GM19467 (cell line): ENCODE data around the gene RANBP2.
"Not testable (repeated sequence)": the region's sequence is repeated elsewhere in the genome, so short reads cannot be mapped to it uniquely, and the experiment has no call there.

ENCODE experiments used
- ATAC-seq: cut with Tn5 transposase; IDR thresholded peaks from one replicate; pipeline ENCODE4 v1.9.1; 2021; ENCODE audit warnings: mild to moderate bottlenecking, moderate library complexity; ENCODE audit not compliant: unreplicated experiment

The RANBP2 gene

GRCh38 chr2:108767859-108768258 is 48.6 kb downstream of the RANBP2 start:
- not testable (repeated sequence) for ATAC-seq

- ATAC-seq = no peak
Observed at GRCh38 chr2:108776475-108776874, 57.2 kb downstream of the RANBP2 start.

- no peak for ATAC-seq
Observed at GRCh38 chr2:108778857-108779256, 59.6 kb downstream of the RANBP2 start.

- ATAC-seq = no peak
Observed at GRCh38 chr2:108786008-108786353, 66.7 kb downstream of the RANBP2 start.

- ATAC-seq = peak; percentile 93
Observed at GRCh38 chr2:108786354-108787215, 67.3 kb downstream of the RANBP2 start, which contains the start of gene CCDC138. CCDC138 (plus strand) TSS chr2:108786771; CDS start chr2:108786823, 52 bp downstream.

GRCh38 chr2:108787216-108787541 is 67.9 kb downstream of the RANBP2 start:
- ATAC-seq = no peak

GRCh38 chr2:108803045-108803736 is 83.9 kb downstream of the RANBP2 start:
- no peak for ATAC-seq

GRCh38 chr2:108805032-108805431 is 85.8 kb downstream of the RANBP2 start:
- ATAC-seq = no peak

- no peak for ATAC-seq
Observed at GRCh38 chr2:108805782-108806181, 86.5 kb downstream of the RANBP2 start.

GRCh38 chr2:108806371-108807113 is 87.3 kb downstream of the RANBP2 start:
- no peak for ATAC-seq

- ATAC-seq = no peak
Observed at GRCh38 chr2:108809936-108810335, 90.7 kb downstream of the RANBP2 start.

- ATAC-seq = no peak
Observed at GRCh38 chr2:108810993-108811957, 92.0 kb downstream of the RANBP2 start.

GRCh38 chr2:108813732-108814131 is 94.5 kb downstream of the RANBP2 start:
- no peak for ATAC-seq

GRCh38 chr2:108820482-108820881 is 101.2 kb downstream of the RANBP2 start:
- ATAC-seq = no peak

- ATAC-seq = no peak
Observed at GRCh38 chr2:108823286-108823685, 104.0 kb downstream of the RANBP2 start.

- no peak for ATAC-seq
Observed at GRCh38 chr2:108824316-108825070, 105.2 kb downstream of the RANBP2 start.

- ATAC-seq = no peak
Observed at GRCh38 chr2:108825254-108825653, 106.0 kb downstream of the RANBP2 start.

- ATAC-seq = no peak
Observed at GRCh38 chr2:108825736-108826135, 106.5 kb downstream of the RANBP2 start.

GRCh38 chr2:108829578-108830310 is 110.5 kb downstream of the RANBP2 start:
- no peak for ATAC-seq
